GM18873 (cell line): ENCODE data around the gene ENHO.

Experiments used
- ATAC-seq: cut with Tn5 transposase; IDR thresholded peaks from one replicate; pipeline ENCODE4 v1.9.1; 2021; ENCODE audit warnings: mild to moderate bottlenecking, moderate library complexity, moderate number of reproducible peaks; ENCODE audit not compliant: unreplicated experiment, low FRiP score

The ENHO gene

GRCh38 chr9:34555936-34556525 lies 33.2 kb upstream of the ENHO start:
- no peak for ATAC-seq

- ATAC-seq, result no peak
Observed at GRCh38 chr9:34555500-34555899, 32.7 kb upstream of the ENHO start.

GRCh38 chr9:34555002-34555348 lies 32.2 kb upstream of the ENHO start:
- ATAC-seq, result no peak

DNA sequence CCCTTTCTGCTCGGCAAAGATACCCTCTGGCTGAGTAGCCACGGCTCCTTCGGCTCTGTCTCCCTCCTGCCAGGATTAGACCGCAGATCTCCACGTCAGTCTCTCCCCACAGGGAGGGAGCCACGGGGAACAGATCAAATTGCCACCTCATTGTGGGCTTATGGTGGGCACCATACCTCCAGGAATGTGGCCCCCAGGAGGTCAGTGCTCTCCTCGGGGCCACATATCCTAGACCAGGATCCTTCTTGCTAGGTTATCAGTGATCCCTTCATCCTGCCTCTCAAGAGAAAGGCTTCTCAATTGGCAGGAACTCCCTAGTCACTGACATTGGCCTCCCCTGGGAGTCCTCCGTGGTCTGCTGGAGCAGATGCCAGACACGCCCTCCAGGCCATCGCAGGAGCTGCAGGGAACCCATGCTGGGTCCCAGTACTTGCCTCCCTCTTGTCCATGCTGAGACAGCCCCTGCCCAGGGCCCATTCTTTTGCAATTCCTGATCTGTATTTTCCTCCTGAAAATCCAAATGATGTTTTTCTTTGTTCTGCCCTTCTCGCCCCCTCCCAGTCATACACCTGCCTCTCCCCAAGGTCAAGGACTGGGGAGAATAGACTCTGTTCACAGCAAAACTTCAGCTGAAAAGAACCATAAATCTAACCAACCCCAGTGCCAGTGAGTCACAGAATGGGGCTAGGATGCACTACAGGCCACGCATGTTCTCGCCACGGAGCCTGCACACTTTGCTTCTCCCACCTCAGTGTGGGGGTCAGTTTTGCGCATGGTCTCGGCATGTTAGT lies 31.6 kb upstream of the ENHO start:
- ATAC-seq, result no peak

GRCh38 chr9:34553511-34554021 lies 30.8 kb upstream of the ENHO start:
- ATAC-seq, result no peak

- ATAC-seq, result no peak
Observed at GRCh38 chr9:34552986-34553385, 30.2 kb upstream of the ENHO start.

DNA sequence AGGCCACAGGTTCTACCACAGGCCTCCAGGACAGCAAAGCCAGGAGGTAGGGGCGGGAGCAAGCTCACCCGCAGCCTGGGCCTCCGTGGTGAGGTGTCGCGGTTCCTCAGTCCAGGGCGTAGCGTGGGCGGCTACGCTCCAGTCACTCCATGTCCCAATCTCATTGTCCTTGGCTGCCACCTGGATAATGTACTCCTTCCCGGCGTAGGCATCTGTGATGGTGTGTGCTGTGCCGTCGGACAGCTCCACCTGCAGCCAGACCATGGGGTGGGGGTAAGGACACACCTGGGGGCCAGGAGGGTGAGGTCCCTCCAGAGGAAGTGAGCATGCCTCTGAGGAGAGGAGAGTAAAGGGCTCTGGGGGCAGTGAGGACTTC lies 29.8 kb upstream of the ENHO start:
- ATAC-seq, result no peak

GRCh38 chr9:34551751-34552605 lies 29.2 kb upstream of the ENHO start:
- ATAC-seq, result no peak

GRCh38 chr9:34550681-34551270 lies 28.0 kb upstream of the ENHO start:
- no peak for ATAC-seq

GRCh38 chr9:34550016-34550680 lies 27.4 kb upstream of the ENHO start:
- ATAC-seq, result no peak

- ATAC-seq, result no peak
Observed at GRCh38 chr9:34549407-34549732, 26.6 kb upstream of the ENHO start.

DNA sequence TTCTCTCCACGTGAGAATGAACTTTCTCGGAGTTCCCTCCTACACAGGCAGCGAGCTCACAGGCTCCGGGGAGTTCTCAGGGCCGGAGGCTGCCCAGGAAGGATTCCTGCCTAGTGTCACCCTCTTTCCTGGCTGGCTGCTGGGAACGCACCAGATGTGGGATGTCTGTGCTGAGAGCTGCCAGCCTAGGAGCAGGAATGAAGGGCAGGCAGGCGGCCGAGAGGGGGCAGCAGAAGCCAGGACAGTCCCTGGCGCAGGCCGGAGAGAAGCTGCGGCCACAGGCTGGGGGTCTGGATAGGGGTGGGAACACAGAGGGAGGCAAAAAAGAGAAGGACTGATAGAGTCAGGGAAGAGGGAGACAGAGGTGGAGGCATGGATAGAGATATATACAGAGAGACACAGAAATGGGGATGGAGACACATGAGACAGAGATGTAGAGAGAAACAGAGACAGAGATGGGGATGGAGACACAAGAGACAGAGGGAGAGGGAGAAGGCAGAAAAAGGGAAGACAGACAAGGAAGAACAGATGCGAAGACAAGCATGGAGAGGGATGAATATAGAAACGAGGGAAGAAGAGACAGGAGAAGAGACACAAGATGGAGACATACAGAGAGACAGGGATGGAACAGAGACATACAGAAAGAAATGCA lies 25.3 kb upstream of the ENHO start:
- ATAC-seq, result no peak

DNA sequence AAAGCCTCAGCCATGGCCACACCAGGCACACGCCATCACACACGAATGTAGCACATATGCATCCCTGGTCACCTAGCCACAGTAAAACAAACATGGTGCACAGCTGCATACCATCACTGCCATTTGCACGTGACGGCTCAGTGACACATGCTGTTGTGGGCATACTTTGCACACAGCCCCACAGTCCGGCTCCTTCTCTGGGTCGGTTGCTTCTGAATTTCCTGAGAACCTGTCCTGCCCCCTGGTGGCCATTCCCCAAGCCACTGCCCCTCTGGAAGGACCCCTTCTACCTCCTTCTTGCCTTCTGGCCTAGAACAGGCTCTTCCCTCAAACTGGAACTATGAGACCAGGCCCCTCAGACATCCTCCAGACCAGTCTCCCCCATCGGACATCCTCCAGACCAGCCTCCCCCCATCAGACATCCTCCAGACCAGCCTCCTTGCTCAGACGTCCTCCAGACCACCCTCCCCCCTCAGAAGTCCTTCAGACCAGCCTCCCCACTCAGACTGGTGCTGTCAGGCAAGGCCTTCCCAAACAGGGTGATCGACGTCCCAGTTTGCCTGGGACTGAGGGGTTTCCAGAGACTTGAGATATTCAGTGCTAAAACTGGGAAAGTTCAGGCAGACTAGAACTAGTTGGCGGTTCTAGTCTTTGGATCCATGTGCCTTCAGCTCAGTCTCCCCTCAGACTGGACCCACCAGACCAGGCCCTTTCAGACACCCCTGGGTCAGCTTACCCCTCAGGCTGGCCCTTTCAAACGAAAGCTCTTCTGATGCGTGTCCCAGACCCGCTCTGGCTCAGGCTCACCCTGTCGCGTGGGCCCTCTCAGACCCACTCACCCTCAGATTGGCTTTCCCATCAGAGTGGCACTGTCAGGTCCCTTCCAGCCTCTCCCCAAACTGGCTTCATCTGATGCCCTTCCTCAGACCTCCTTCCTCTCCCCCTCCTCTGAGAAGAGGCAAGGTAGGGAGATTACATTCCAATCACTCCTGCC lies 24.3 kb upstream of the ENHO start:
- ATAC-seq, result no peak

DNA sequence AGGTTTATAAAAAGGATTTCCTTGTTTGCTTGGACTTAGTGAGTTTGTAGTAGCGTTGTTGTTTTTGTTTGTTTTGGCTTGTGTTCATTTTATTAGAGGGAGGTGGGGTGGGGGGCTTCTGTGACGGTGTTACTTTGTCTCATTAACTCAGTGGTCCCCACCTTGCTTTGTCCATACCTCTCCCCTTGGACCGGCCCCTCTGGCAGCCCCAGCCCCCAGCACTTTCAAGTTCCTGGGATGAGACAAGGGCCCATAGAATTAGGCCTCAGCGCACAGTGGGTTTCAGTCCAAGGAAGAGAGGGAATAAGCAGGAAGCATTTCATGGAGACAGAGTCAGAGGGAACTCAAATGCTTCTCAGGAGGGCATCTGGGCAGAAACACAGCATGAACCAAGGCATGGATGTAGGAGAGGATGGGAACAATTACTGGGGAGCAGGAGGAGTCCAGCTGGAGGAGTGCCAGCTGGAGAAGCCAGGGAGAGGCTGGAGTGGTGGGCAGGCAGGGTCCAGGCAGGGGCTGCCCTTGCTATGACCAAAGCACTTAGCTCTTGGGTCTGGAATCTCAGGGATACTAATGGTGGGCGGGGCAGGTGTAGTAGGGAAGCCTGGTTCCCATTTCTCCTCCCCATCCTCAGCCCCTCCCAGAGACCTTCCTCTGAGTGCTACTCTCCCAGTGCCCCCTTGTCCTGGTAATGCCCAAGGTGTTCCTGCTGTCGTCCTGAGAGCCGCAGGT lies 23.5 kb upstream of the ENHO start:
- no peak for ATAC-seq

GRCh38 chr9:34545497-34545896 lies 22.7 kb upstream of the ENHO start:
- no peak for ATAC-seq

DNA sequence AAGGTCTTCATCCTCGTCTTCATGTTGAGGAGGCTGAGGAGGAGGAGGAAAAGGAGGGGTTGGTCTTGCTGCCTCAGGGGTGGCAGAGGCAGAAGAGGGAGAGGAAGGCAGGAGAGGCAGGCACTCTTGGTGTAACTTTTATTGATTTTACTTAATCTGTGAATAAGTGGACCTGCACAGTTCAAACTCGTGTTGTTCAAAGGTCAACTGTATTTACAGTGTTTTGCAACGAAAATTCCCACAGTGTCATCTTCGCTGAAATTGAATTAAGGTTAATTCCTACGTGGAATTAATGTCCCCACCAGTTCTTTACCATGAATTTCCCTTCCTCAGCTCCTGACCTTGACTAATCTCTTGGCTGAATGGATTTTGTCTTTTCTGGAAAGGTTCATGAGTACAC lies 21.2 kb upstream of the ENHO start:
- no peak for ATAC-seq

DNA sequence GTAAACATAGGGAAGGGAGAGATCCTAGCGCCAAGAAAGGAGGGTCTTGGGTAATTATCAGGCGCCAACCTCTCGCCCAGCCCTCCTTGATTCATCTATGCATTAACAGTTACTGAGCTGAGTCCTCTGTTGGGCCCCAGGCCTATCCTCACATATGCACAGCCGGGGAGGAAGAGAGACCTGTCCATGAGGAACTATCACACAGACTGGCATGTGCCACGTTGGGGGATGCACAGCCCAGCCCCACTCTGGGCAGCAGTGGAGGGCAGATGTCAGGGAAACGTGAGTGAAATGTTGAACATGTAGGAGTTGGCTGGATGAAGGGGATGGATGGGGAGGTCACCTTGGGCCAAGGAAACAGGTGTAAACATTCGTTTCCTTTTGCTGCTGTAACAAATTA lies 18.8 kb upstream of the ENHO start:
- no peak for ATAC-seq

GRCh38 chr9:34540827-34541226 lies 18.0 kb upstream of the ENHO start:
- ATAC-seq, result no peak
